ENCODE data around the gene GNE. TPM values are rescaled to one million over a fixed set of nuclear protein-coding genes. Genes with fewer than 3 reads are reported as not detected.

Gene GNE
- total and polyA plus RNA-seq, 9 of the 15 experiments (the other 6 are each of a cell fraction or from before 2014, with no cell fraction given) = 5.1 to 18.6 (median 12.0) TPM

GRCh38 chr9:36249189-36249588 is 9.1 kb downstream of the GNE start:
- Histone ChIP-seq H3K4me1 (replicated peaks in 1 of 2; ENCODE audit: control insufficient read depth in 2 of 2, insufficient read depth in 2 of 2, low read length in 2 of 2) (no peaks in the 10 kb centered on the region; a peak in 1 of 5 replicates), H3K4me2 (ENCODE audit: insufficient read depth, low read length) (no peak overlapping the region), H3K9me1 (ENCODE audit: control insufficient read depth, insufficient read depth, low read length) (no peaks in the 10 kb centered on the region), H3K36me3 (ENCODE audit: control insufficient read depth, insufficient read depth, low read length) (peaks cover 24% of the 10 kb centered on the region; the same call in 2 of the 3 replicates), H3K9me3 (replicated peaks; ENCODE audit: control insufficient read depth, insufficient read depth, low read depth, low read length) (no peaks in the 10 kb centered on the region), H3K27me3 (ENCODE audit: control insufficient read depth in 2 of 2, insufficient read depth in 2 of 2, low read length in 2 of 2) (no peaks in the 10 kb centered on the region), H4K20me1 (replicated peaks; ENCODE audit: control insufficient read depth, insufficient read depth, low read length) (no peaks in the 10 kb centered on the region), H3K27ac (ENCODE audit: extremely low read depth, low read depth, low read length) (no peak overlapping the region), H2AFZ (ENCODE audit: low read depth, low read length) (no peak overlapping the region), H3K4me3 (no peak overlapping the region), H3K79me2 (ENCODE audit: control insufficient read depth, insufficient read depth, low read length) (peaks cover 5% of the 10 kb centered on the region; the same call in 1 of the 3 replicates), H3K9ac (ENCODE audit: insufficient read depth in 1 of 2, low read depth in 2 of 2, low read length in 2 of 2) (no peak overlapping the region)
- FAIRE-seq (no peak), DNase-seq (ENCODE audit: extremely low read depth in 1 of 4, low spot score in 3 of 4) (no peak), ATAC-seq (no peak)
- CTCF ChIA-PET (ENCODE audit: low intra/inter-chr PET ratio) = interaction anchor here (2.2 kb wide), 1 partner anchor 79 kb away, joined by 31 read pairs; no protein-coding TSS in a partner anchor
- no TSS peak for BruUV-seq (replicated peaks)
- intact Hi-C loops (cut with micrococcal nuclease) = no loop called here
- POLR2A ChIA-PET = interaction anchor here (1.3 to 1.8 kb wide), 2 partner anchors 8 to 10 kb away, joined by 3 to 6 read pairs; partner anchors contain the start of gene GNE
- TF ChIP-seq TSC22D4 (tag; IDR thresholded peaks at IDR 0.05) (no peak), GABPB2 (CRISPR knock-in tag; conservative IDR thresholded peaks at IDR 0.05) (no peak), EHMT2 (IDR thresholded peaks at IDR 0.05) (no peak), ZNF436 (CRISPR knock-in tag; IDR thresholded peaks at IDR 0.05) (no peak), RNF2 (IDR thresholded peaks at IDR 0.05) (no peak), THRA (IDR thresholded peaks at IDR 0.05) (no peak), ZNF699 (CRISPR knock-in tag; IDR thresholded peaks at IDR 0.05; ENCODE audit: insufficient replicate concordance) (no peak), U2AF2 (optimal IDR thresholded peaks at IDR 0.05; ENCODE audit: low read depth, low read length) (no peak), SNIP1 (IDR thresholded peaks at IDR 0.05; ENCODE audit: low read depth) (no peak), ZNF324 (CRISPR knock-in tag; IDR thresholded peaks at IDR 0.05) (no peak), CAMTA2 (CRISPR knock-in tag; conservative IDR thresholded peaks at IDR 0.05) (no peak), DPF2 (IDR thresholded peaks at IDR 0.05) (no peak), HSF4 (CRISPR knock-in tag; IDR thresholded peaks at IDR 0.05; ENCODE audit: borderline replicate concordance) (no peak), ZNF224 (CRISPR knock-in tag; IDR thresholded peaks at IDR 0.05) (no peak), NCOR1 (IDR thresholded peaks at IDR 0.05) (no peak), SUPT5H (IDR thresholded peaks at IDR 0.05) (no peak), SMARCE1 (IDR thresholded peaks at IDR 0.05) (no peak), ETV1 (tag; conservative IDR thresholded peaks at IDR 0.05; ENCODE audit: low read depth) (no peak), ZNF444 (CRISPR knock-in tag; IDR thresholded peaks at IDR 0.05) (no peak), CLOCK (CRISPR knock-in tag; IDR thresholded peaks at IDR 0.05; ENCODE audit: borderline replicate concordance) (no peak)
- 86% methylated on average over 6 of the region's 6 CpGs for WGBS (ENCODE audit: insufficient coverage, low coverage, missing lambda C conversion rate)
- in situ Hi-C loops (cut with MboI) = no loop called here

Data from K562 (cell line).